22Rv1 (cell line): ENCODE measurements around the gene TMEM208.

ENCODE experiments used
- ZFX ChIP-seq: fragments of 450-650 bp; IDR thresholded peaks from 2 replicates; pipeline ENCODE4 v1.6.1; 2017; ENCODE audit warnings: antibody characterized with exemption, borderline replicate concordance
- TF ChIP-seq, protein P1 (sequence below): fragments of 450-650 bp; IDR thresholded peaks from 2 replicates; pipeline ENCODE4 v1.5.1; 2017; ENCODE audit warnings: mild to moderate bottlenecking

- TF ChIP-seq, protein P1, sequence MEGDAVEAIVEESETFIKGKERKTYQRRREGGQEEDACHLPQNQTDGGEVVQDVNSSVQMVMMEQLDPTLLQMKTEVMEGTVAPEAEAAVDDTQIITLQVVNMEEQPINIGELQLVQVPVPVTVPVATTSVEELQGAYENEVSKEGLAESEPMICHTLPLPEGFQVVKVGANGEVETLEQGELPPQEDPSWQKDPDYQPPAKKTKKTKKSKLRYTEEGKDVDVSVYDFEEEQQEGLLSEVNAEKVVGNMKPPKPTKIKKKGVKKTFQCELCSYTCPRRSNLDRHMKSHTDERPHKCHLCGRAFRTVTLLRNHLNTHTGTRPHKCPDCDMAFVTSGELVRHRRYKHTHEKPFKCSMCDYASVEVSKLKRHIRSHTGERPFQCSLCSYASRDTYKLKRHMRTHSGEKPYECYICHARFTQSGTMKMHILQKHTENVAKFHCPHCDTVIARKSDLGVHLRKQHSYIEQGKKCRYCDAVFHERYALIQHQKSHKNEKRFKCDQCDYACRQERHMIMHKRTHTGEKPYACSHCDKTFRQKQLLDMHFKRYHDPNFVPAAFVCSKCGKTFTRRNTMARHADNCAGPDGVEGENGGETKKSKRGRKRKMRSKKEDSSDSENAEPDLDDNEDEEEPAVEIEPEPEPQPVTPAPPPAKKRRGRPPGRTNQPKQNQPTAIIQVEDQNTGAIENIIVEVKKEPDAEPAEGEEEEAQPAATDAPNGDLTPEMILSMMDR = no peak
- TF ChIP-seq ZFX = no peak
Measured at GRCh38 chr16:67208154-67208896, 18.6 kb upstream of the TMEM208 start.
